ENCODE data around the gene EFCAB6.

EFCAB6 gene

DNA sequence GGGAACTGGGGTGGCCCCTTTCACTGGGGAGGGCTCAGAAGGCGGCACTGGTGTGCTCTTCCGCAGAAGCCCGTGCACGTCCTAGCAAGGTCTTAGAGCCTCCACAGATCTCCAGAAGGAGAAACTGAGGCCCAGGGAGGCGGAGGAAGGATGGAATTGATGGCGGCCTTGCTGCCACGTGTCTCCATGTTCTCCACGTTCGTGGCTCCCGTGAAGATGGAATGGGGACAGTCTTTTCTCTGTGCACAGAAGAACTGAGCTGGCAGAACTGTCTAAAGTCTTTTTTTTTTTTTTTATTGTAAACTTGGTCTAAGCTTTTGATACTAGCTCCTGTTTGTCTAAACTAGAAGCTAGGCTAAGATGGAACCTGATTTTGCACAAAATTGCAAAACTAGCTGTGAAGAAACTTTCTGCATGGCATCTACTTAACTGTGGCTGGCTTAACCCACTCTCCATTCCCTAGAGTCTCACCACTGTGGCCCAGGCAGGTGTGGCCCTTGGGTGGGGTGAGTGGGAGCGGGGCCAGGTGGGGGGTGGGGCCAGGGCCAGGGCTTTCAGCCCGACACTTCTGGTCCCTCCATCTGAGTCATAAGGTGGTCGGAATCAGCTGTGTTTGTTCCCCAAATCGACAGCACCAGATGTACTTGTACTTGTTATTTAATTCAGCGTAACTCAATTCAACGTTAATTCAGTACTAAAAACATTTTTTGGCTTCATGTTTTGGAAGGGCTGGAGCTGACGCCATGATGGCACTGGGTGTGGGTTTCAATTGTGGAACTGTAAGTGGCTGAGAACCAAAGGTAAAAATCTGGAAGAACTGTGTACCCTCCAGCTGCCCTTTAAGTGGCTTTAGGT lies 279.6 kb downstream of the EFCAB6 start:
- DNase-seq (ENCODE audit: low spot score) = no peak
- TF ChIP-seq CTCF (IDR thresholded peaks at IDR 0.05; ENCODE audit: extremely low read depth, insufficient read depth, missing control alignments) = no peak

GRCh38 chr22:43531651-43532050 lies 280.5 kb downstream of the EFCAB6 start:
- no peak for TF ChIP-seq CTCF (IDR thresholded peaks at IDR 0.05; ENCODE audit: extremely low read depth, insufficient read depth, missing control alignments)
- in situ Hi-C loops (cut with MboI; ENCODE audit: low pct_unique_long_range_greater_than_20kb, low sequenced_read_pairs, unreplicated experiment) = no loop called here

More for the DNA sequence above, 279.6 kb downstream of the EFCAB6 start:
- in situ Hi-C loops (cut with MboI; ENCODE audit: low pct_unique_long_range_greater_than_20kb, low sequenced_read_pairs, unreplicated experiment) = no loop called here

DNA sequence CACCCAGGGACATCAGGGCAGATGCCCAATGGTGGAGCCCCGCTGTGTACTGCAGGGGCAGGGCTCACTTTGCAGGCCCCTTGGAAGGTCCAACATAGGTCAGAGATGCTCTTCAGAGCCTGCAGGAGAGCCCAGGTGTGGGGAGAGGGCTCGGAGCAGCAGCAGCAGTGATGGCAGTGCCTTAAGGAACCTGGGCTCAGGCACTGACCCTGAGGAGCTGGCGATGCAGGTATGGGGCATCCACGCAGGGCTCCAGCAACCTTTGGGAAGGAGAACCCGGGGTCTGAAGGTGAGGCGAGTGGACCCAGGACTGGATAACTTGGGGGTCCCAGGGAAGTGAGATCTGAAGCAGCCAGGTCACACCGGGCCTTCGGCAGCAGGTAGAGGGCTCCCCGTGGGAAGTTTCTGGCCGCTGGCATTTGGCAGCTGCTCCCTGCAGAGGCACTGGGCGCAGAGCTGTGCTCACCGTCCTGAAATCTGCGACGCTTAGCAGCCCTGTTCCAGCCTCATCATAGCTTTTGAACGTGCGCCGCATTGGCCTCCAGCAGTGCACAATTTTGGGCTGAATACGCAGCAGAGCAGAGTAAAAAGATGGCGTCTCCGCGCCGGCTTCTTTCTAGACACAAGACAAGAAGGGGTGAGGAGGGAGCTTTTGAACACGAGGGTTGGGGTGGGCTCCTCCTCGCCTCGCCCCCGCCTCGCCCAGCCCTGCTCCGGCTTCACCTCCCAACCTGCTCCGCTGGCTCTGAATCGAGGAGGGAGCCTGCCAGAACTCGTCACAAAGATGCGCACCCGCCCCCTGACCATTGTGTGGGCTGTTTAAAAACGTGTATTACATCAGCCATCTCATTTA lies 281.5 kb downstream of the EFCAB6 start:
- TF ChIP-seq CTCF (IDR thresholded peaks at IDR 0.05; ENCODE audit: extremely low read depth, insufficient read depth, missing control alignments) = no peak
- in situ Hi-C loops (cut with MboI; ENCODE audit: low pct_unique_long_range_greater_than_20kb, low sequenced_read_pairs, unreplicated experiment) = no loop called here
- no peak for DNase-seq (ENCODE audit: low spot score)

More at GRCh38 chr22:43531651-43532050, 280.5 kb downstream of the EFCAB6 start:
- DNase-seq (ENCODE audit: low spot score) = no peak

DNA sequence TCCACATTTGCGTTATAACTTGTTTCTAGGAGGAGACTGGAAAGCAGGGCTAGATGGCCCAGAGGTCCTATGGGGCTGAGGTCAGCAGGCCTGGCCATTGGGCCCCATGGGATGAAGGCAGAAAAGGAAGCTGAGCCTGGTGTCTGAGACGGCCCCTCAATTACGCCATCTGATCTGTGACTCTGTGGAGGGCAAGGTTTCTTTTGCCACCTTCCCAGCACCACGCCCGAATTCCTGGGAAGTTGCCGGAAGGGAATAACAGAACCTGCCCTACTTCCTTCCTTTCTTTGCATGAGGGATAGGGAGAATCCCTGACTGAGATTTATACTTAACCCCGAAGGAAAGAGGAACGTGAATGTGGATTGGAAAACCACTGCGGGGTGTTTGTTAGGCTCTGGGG lies 282.2 kb downstream of the EFCAB6 start:
- no peak for DNase-seq (ENCODE audit: low spot score)
- in situ Hi-C loops (cut with MboI; ENCODE audit: low pct_unique_long_range_greater_than_20kb, low sequenced_read_pairs, unreplicated experiment) = no loop called here
- no peak for TF ChIP-seq CTCF (IDR thresholded peaks at IDR 0.05; ENCODE audit: extremely low read depth, insufficient read depth, missing control alignments)

GRCh38 chr22:43529461-43529860 lies 282.6 kb downstream of the EFCAB6 start:
- in situ Hi-C loops (cut with MboI; ENCODE audit: low pct_unique_long_range_greater_than_20kb, low sequenced_read_pairs, unreplicated experiment) = no loop called here
- no peak for TF ChIP-seq CTCF (IDR thresholded peaks at IDR 0.05; ENCODE audit: extremely low read depth, insufficient read depth, missing control alignments)
- no peak for DNase-seq (ENCODE audit: low spot score)

DNA sequence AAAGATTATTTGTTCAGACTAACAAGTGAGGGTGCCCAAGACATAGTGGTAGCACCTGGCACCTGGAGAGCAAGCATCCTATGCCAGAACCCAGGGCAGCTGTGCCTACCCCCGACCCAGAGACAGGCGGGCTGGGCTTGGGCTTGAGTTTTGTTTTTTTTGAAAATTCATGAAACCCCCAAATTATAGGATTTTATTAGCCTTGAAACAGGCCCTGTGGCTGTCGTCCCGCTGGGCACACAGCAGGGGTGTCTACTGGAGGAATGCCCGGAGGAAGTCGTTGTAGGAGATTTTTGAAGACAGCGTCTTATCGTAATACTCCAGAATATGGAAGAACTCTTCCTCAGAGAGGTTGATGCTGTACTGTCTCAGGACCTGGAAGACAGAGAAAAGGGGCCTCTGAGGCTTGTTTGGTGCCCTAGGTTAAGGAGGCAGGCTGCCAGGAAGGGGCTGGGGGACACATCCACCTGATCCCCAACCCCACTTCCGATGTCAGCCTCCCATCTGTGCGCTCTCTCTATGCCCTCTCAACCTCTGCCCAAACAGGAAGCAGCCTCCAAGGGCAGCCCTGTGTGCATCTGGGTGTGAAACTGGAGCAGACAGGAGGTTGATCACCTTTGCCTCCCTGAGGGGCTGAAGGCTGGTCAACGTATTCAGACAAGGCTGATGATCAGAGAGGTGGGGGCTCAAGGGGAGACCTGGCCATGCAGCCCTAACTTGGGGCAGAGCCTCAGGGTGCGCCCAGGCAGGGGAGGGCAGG lies 283.3 kb downstream of the EFCAB6 start:
- in situ Hi-C loops (cut with MboI; ENCODE audit: low pct_unique_long_range_greater_than_20kb, low sequenced_read_pairs, unreplicated experiment) = no loop called here

More for the DNA sequence above, 283.3 kb downstream of the EFCAB6 start:
- DNase-seq (ENCODE audit: low spot score) = no peak
- TF ChIP-seq CTCF (IDR thresholded peaks at IDR 0.05; ENCODE audit: extremely low read depth, insufficient read depth, missing control alignments) = no peak
